ENCODE results near the gene CDH24. TPM values are rescaled to one million over a fixed set of nuclear protein-coding genes. Genes with fewer than 3 reads are reported as not detected.
A peak's percentile ranks its signal among the peaks of the same experiment; 100 is the strongest.

Gene CDH24
- total and polyA plus RNA-seq, 2 donors from 2014 or later, result 5.1 to 5.4 TPM

- intact Hi-C loops (cut with DNase I), result no loop called here
Observed at GRCh38 chr14:23071244-23071920, 14.1 kb upstream of the CDH24 start.

GRCh38 chr14:23070262-23071129 is 13.2 kb upstream of the CDH24 start:
- no peak for FAIRE-seq
- TF ChIP-seq, protein P1, sequence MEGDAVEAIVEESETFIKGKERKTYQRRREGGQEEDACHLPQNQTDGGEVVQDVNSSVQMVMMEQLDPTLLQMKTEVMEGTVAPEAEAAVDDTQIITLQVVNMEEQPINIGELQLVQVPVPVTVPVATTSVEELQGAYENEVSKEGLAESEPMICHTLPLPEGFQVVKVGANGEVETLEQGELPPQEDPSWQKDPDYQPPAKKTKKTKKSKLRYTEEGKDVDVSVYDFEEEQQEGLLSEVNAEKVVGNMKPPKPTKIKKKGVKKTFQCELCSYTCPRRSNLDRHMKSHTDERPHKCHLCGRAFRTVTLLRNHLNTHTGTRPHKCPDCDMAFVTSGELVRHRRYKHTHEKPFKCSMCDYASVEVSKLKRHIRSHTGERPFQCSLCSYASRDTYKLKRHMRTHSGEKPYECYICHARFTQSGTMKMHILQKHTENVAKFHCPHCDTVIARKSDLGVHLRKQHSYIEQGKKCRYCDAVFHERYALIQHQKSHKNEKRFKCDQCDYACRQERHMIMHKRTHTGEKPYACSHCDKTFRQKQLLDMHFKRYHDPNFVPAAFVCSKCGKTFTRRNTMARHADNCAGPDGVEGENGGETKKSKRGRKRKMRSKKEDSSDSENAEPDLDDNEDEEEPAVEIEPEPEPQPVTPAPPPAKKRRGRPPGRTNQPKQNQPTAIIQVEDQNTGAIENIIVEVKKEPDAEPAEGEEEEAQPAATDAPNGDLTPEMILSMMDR (IDR thresholded peaks at IDR 0.05; ENCODE audit: borderline replicate concordance, extremely low read depth, insufficient read depth), result no peak
- peaks cover 11 to 56% (median 30%) of the 10 kb centered on the region in 3 donors for H3K36me3 ChIP-seq (ENCODE audit: control insufficient read depth in 2 of 3, insufficient read depth in 3 of 3, low read length in 3 of 3)
- H3K4me3 ChIP-seq (ENCODE audit: low read length in 3 of 3), result peak overlapping the region; percentile 77 to 90 (median 81)
- DNase-seq, result peak in 2 of 5 donors; percentile 23 to 41
- H3K4me1 ChIP-seq (ENCODE audit: control insufficient read depth in 2 of 3, insufficient read depth in 2 of 3, low read depth in 1 of 3, low read length in 3 of 3), result peaks cover 3 to 24% (median 21%) of the 10 kb centered on the region in 3 donors
- intact Hi-C loops (cut with DNase I), result no loop called here
- H3K9ac ChIP-seq (ENCODE audit: low read length in 3 of 3), result peak overlapping the region; percentile 0 to 93 (median 92)
- H3K27ac ChIP-seq (ENCODE audit: low read depth in 2 of 2, low read length in 2 of 2), result peak overlapping the region; percentile 72 to 83
- H3K9me3 ChIP-seq (ENCODE audit: control insufficient read depth in 2 of 3, insufficient read depth in 1 of 3, low read length in 3 of 3), result no peaks in the 10 kb centered on the region
- no peaks in the 10 kb centered on the region for H3K27me3 ChIP-seq (ENCODE audit: control insufficient read depth, insufficient read depth, low read length)

More at GRCh38 chr14:23071244-23071920, 14.1 kb upstream of the CDH24 start:
- DNase-seq, result peak; percentile 93 to 97 (median 94)
- Histone ChIP-seq H3K9me3 (ENCODE audit: control insufficient read depth in 2 of 3, insufficient read depth in 1 of 3, low read length in 3 of 3) (no peaks in the 10 kb centered on the region), H3K4me3 (ENCODE audit: low read length in 3 of 3) (peak overlapping the region; percentile 77 to 90 (median 81)), H3K9ac (ENCODE audit: low read length in 3 of 3) (peak overlapping the region; percentile 63 to 93 (median 92)), H3K4me1 (ENCODE audit: control insufficient read depth in 2 of 3, insufficient read depth in 2 of 3, low read depth in 1 of 3, low read length in 3 of 3) (peaks cover 3 to 24% (median 21%) of the 10 kb centered on the region in 3 donors), H3K27ac (ENCODE audit: low read depth in 2 of 2, low read length in 2 of 2) (peak overlapping the region; percentile 72 to 83), H3K36me3 (ENCODE audit: control insufficient read depth in 2 of 3, insufficient read depth in 3 of 3, low read length in 3 of 3) (peaks cover 13 to 55% (median 28%) of the 10 kb centered on the region in 3 donors), H3K27me3 (ENCODE audit: control insufficient read depth, insufficient read depth, low read length) (no peaks in the 10 kb centered on the region)
- TF ChIP-seq, protein P1 (IDR thresholded peaks at IDR 0.05; ENCODE audit: borderline replicate concordance, extremely low read depth, insufficient read depth), result no peak
- FAIRE-seq, result no peak

- TF ChIP-seq, protein P1 (IDR thresholded peaks at IDR 0.05; ENCODE audit: borderline replicate concordance, extremely low read depth, insufficient read depth), result no peak
- Histone ChIP-seq H3K36me3 (ENCODE audit: control insufficient read depth in 2 of 3, insufficient read depth in 3 of 3, low read length in 3 of 3) (peaks cover 11 to 49% (median 28%) of the 10 kb centered on the region in 3 donors), H3K4me1 (ENCODE audit: control insufficient read depth in 2 of 3, insufficient read depth in 2 of 3, low read depth in 1 of 3, low read length in 3 of 3) (peaks cover 3 to 24% (median 21%) of the 10 kb centered on the region in 3 donors), H3K27ac (ENCODE audit: low read depth in 2 of 2, low read length in 2 of 2) (peak overlapping the region in 1 of 2 donors; percentile 20), H3K27me3 (ENCODE audit: control insufficient read depth, insufficient read depth, low read length) (no peaks in the 10 kb centered on the region), H3K9me3 (ENCODE audit: control insufficient read depth in 2 of 3, insufficient read depth in 1 of 3, low read length in 3 of 3) (no peaks in the 10 kb centered on the region), H3K4me3 (ENCODE audit: low read length in 3 of 3) (no peak overlapping the region), H3K9ac (ENCODE audit: low read length in 3 of 3) (peak overlapping the region in 1 of 3 donors; percentile 9)
- FAIRE-seq, result no peak
- intact Hi-C loops (cut with DNase I), result no loop called here
- no peak for DNase-seq
Observed at GRCh38 chr14:23069413-23069806, 12.1 kb upstream of the CDH24 start.

Data from kidney (tissue), 14 donors.